GM18520 (cell line): ENCODE data around the gene RBBP7.
"Not testable (repeated sequence)": the region's sequence is repeated elsewhere in the genome, so short reads cannot be mapped to it uniquely, and the experiment has no call there.

Experiments used
- ATAC-seq: cut with Tn5 transposase; IDR thresholded peaks from one replicate; pipeline ENCODE4 v1.9.1; 2021; ENCODE audit not compliant: unreplicated experiment

The RBBP7 gene

GRCh38 chrX:16867947-16868346, 2.2 kb downstream of the RBBP7 start:
- ATAC-seq: no peak

- no peak for ATAC-seq
These were observed 7.3 kb downstream of the RBBP7 start for GRCh38 chrX:16862829-16863228.

GRCh38 chrX:16856744-16857143, 13.4 kb downstream of the RBBP7 start:
- no peak for ATAC-seq

GRCh38 chrX:16856076-16856404, 14.1 kb downstream of the RBBP7 start:
- not testable (repeated sequence) for ATAC-seq

- ATAC-seq: no peak
These were observed 14.6 kb downstream of the RBBP7 start for GRCh38 chrX:16855363-16856075.

GRCh38 chrX:16853537-16853936, 16.6 kb downstream of the RBBP7 start:
- no peak for ATAC-seq

- ATAC-seq: no peak
These were observed 17.5 kb downstream of the RBBP7 start for GRCh38 chrX:16852617-16853179.

GRCh38 chrX:16851827-16852226, 18.3 kb downstream of the RBBP7 start:
- no peak for ATAC-seq

- ATAC-seq: no peak
These were observed 18.7 kb downstream of the RBBP7 start for GRCh38 chrX:16851421-16851820.

GRCh38 chrX:16848541-16848940, 21.6 kb downstream of the RBBP7 start:
- ATAC-seq: no peak

GRCh38 chrX:16845686-16846085, 24.5 kb downstream of the RBBP7 start:
- ATAC-seq: no peak

GRCh38 chrX:16843208-16843909, 26.8 kb downstream of the RBBP7 start:
- no peak for ATAC-seq

- no peak for ATAC-seq
These were observed 27.5 kb downstream of the RBBP7 start for GRCh38 chrX:16842684-16843083.

GRCh38 chrX:16839852-16840460, 30.2 kb downstream of the RBBP7 start:
- no peak for ATAC-seq

- ATAC-seq: no peak
These were observed 30.8 kb downstream of the RBBP7 start for GRCh38 chrX:16839219-16839851.

- no peak for ATAC-seq
These were observed 31.7 kb downstream of the RBBP7 start for GRCh38 chrX:16838202-16839066.

- ATAC-seq: no peak
These were observed 33.8 kb downstream of the RBBP7 start for GRCh38 chrX:16836371-16836770.

- ATAC-seq: no peak
These were observed 35.4 kb downstream of the RBBP7 start for GRCh38 chrX:16834806-16835205.

- ATAC-seq: no peak
These were observed 37.9 kb downstream of the RBBP7 start for GRCh38 chrX:16832301-16832700.

GRCh38 chrX:16828124-16828908, 41.8 kb downstream of the RBBP7 start:
- ATAC-seq: no peak
